Activated CD4-positive, alpha-beta T cell treated with anti-CD3 and anti-CD28 coated beads for 48 hours (primary cell): Measurements from ENCODE around the gene RB1.

Experiments
- DNase-seq: peaks from one replicate; pipeline ENCODE4 v3.0.0-alpha.2; 2020

Gene RB1

GRCh38 chr13:48475230-48475629 lies 171.7 kb downstream of the RB1 start:
- DNase-seq = no peak

- DNase-seq = no peak
Observed at GRCh38 chr13:48476215-48476614, 172.7 kb downstream of the RB1 start.

- DNase-seq = no peak
Observed at GRCh38 chr13:48476686-48477085, 173.1 kb downstream of the RB1 start.

- DNase-seq = no peak
Observed at GRCh38 chr13:48477191-48477855, 173.8 kb downstream of the RB1 start.

- DNase-seq = no peak
Observed at GRCh38 chr13:48478391-48478790, 174.8 kb downstream of the RB1 start.

GRCh38 chr13:48483575-48483974 lies 180.0 kb downstream of the RB1 start:
- DNase-seq = no peak

GRCh38 chr13:48485432-48485831 lies 181.9 kb downstream of the RB1 start:
- DNase-seq = no peak

GRCh38 chr13:48486362-48486761 lies 182.8 kb downstream of the RB1 start:
- DNase-seq = no peak

- no peak for DNase-seq
Observed at GRCh38 chr13:48486836-48487235, 183.3 kb downstream of the RB1 start.

- no peak for DNase-seq
Observed at GRCh38 chr13:48487968-48488367, 184.4 kb downstream of the RB1 start.

- no peak for DNase-seq
Observed at GRCh38 chr13:48488995-48489394, 185.4 kb downstream of the RB1 start.

- no peak for DNase-seq
Observed at GRCh38 chr13:48489666-48490065, 186.1 kb downstream of the RB1 start.

GRCh38 chr13:48490241-48490640 lies 186.7 kb downstream of the RB1 start:
- no peak for DNase-seq

- DNase-seq = no peak
Observed at GRCh38 chr13:48491423-48492095, 188.0 kb downstream of the RB1 start.

- DNase-seq = no peak
Observed at GRCh38 chr13:48492096-48492440, 188.5 kb downstream of the RB1 start.

- peak; percentile 74 for DNase-seq
Observed at GRCh38 chr13:48492470-48493065, 189.0 kb downstream of the RB1 start.

- DNase-seq = peak; percentile 31
Observed at GRCh38 chr13:48493066-48493765, 189.7 kb downstream of the RB1 start.

- DNase-seq = no peak
Observed at GRCh38 chr13:48493851-48494250, 190.3 kb downstream of the RB1 start.

GRCh38 chr13:48494874-48495273 lies 191.3 kb downstream of the RB1 start:
- DNase-seq = no peak

GRCh38 chr13:48496271-48497161 lies 193.0 kb downstream of the RB1 start:
- no peak for DNase-seq

- no peak for DNase-seq
Observed at GRCh38 chr13:48497669-48498068, 194.1 kb downstream of the RB1 start.

- no peak for DNase-seq
Observed at GRCh38 chr13:48500652-48501197, 197.2 kb downstream of the RB1 start.

GRCh38 chr13:48501705-48502104 lies 198.2 kb downstream of the RB1 start:
- no peak for DNase-seq
